Measurements from ENCODE around the gene CUX1.

The CUX1 gene

GRCh38 chr7:102152672-102153598 lies 335.5 kb downstream of the CUX1 start:
- ATAC-seq (ENCODE audit: insufficient read depth, low read depth) (no peak), DNase-seq (no peak)
- H3K27me3 ChIP-seq (ENCODE audit: insufficient read depth, low read length, poor library complexity), result no peaks in the 10 kb centered on the region
- H2AFZ ChIP-seq (ENCODE audit: low read depth, low read length), result no peak overlapping the region
- H4K20me1 ChIP-seq (ENCODE audit: insufficient read depth, low read length), result no peaks in the 10 kb centered on the region
- peaks cover 28% of the 10 kb centered on the region for H3K36me3 ChIP-seq (ENCODE audit: insufficient read depth, low read length)
- H3K4me2 ChIP-seq (ENCODE audit: insufficient read depth, low read length), result no peak overlapping the region
- TF ChIP-seq EZH2 (IDR thresholded peaks at IDR 0.05; ENCODE audit: borderline replicate concordance, low read depth, low read length, severe bottlenecking) (no peak), CTCF (IDR thresholded peaks at IDR 0.05; ENCODE audit: borderline replicate concordance, extremely low read depth, low read length, poor library complexity, severe bottlenecking) (no peak)
- H3K9me3 ChIP-seq (ENCODE audit: insufficient read depth, low read length, severe bottlenecking), result no peaks in the 10 kb centered on the region
- no peak overlapping the region for H3K9ac ChIP-seq (ENCODE audit: low read depth, low read length)
- H3K27ac ChIP-seq (ENCODE audit: low read length), result no peak overlapping the region
- H3K79me2 ChIP-seq (ENCODE audit: insufficient read depth, low read length), result 0 out of 2 replicates have a peak, but pooled peaks cover 1% of the 10 kb centered on the region
- no peaks in the 10 kb centered on the region for H3K4me1 ChIP-seq (ENCODE audit: insufficient read depth, low read length)
- H3K4me3 ChIP-seq (ENCODE audit: low read depth in 1 of 2, low read length in 2 of 2), result no peak overlapping the region

- Histone ChIP-seq H4K20me1 (ENCODE audit: insufficient read depth, low read length) (no peaks in the 10 kb centered on the region), H3K79me2 (ENCODE audit: insufficient read depth, low read length) (0 out of 2 replicates have a peak, but pooled peaks cover 1% of the 10 kb centered on the region), H2AFZ (ENCODE audit: low read depth, low read length) (no peak overlapping the region), H3K4me3 (ENCODE audit: low read depth in 1 of 2, low read length in 2 of 2) (no peak overlapping the region), H3K9ac (ENCODE audit: low read depth, low read length) (no peak overlapping the region), H3K27ac (ENCODE audit: low read length) (no peak overlapping the region), H3K27me3 (ENCODE audit: insufficient read depth, low read length, poor library complexity) (no peaks in the 10 kb centered on the region), H3K4me1 (ENCODE audit: insufficient read depth, low read length) (no peaks in the 10 kb centered on the region), H3K4me2 (ENCODE audit: insufficient read depth, low read length) (no peak overlapping the region), H3K36me3 (ENCODE audit: insufficient read depth, low read length) (peaks cover 33% of the 10 kb centered on the region), H3K9me3 (ENCODE audit: insufficient read depth, low read length, severe bottlenecking) (no peaks in the 10 kb centered on the region)
- DNase-seq (no peak), ATAC-seq (ENCODE audit: insufficient read depth, low read depth) (no peak)
- no peak for TF ChIP-seq CTCF (IDR thresholded peaks at IDR 0.05; ENCODE audit: borderline replicate concordance, extremely low read depth, low read length, poor library complexity, severe bottlenecking)
- no peak for TF ChIP-seq EZH2 (IDR thresholded peaks at IDR 0.05; ENCODE audit: borderline replicate concordance, low read depth, low read length, severe bottlenecking)
Observed at GRCh38 chr7:102153599-102153946, 336.1 kb downstream of the CUX1 start.

GRCh38 chr7:102154425-102154824 lies 337.0 kb downstream of the CUX1 start:
- no peak overlapping the region for H2AFZ ChIP-seq (ENCODE audit: low read depth, low read length)
- no peak for ATAC-seq (ENCODE audit: insufficient read depth, low read depth)
- no peak overlapping the region for H3K27ac ChIP-seq (ENCODE audit: low read length)
- peaks cover 38% of the 10 kb centered on the region for H3K36me3 ChIP-seq (ENCODE audit: insufficient read depth, low read length)
- TF ChIP-seq CTCF (IDR thresholded peaks at IDR 0.05; ENCODE audit: borderline replicate concordance, extremely low read depth, low read length, poor library complexity, severe bottlenecking) (no peak), EZH2 (IDR thresholded peaks at IDR 0.05; ENCODE audit: borderline replicate concordance, low read depth, low read length, severe bottlenecking) (no peak)
- no peak for DNase-seq
- no peaks in the 10 kb centered on the region for H3K79me2 ChIP-seq (ENCODE audit: insufficient read depth, low read length)
- H3K9me3 ChIP-seq (ENCODE audit: insufficient read depth, low read length, severe bottlenecking), result no peaks in the 10 kb centered on the region
- no peaks in the 10 kb centered on the region for H3K27me3 ChIP-seq (ENCODE audit: insufficient read depth, low read length, poor library complexity)
- no peak overlapping the region for H3K4me3 ChIP-seq (ENCODE audit: low read depth in 1 of 2, low read length in 2 of 2)
- H4K20me1 ChIP-seq (ENCODE audit: insufficient read depth, low read length), result no peaks in the 10 kb centered on the region
- no peak overlapping the region for H3K9ac ChIP-seq (ENCODE audit: low read depth, low read length)
- no peaks in the 10 kb centered on the region for H3K4me1 ChIP-seq (ENCODE audit: insufficient read depth, low read length)
- H3K4me2 ChIP-seq (ENCODE audit: insufficient read depth, low read length), result no peak overlapping the region
